ENCODE results near the gene UQCC2. TPM values are rescaled to one million over a fixed set of nuclear protein-coding genes. Genes with fewer than 3 reads are reported as not detected.

Gene UQCC2
- total RNA-seq, 1 donor from 2014 or later: 39.6 TPM

- no peak for TF ChIP-seq CTCF (IDR thresholded peaks at IDR 0.05)
- intact Hi-C loops (cut with DNase I): no loop called here
- ATAC-seq: peak; percentile 38 to 40
- DNase-seq: peak; percentile 24
- no peak overlapping the region for H3K4me3 ChIP-seq
- H3K27ac ChIP-seq: peak overlapping the region; percentile 24
- no peaks in the 10 kb centered on the region for H3K9me3 ChIP-seq
- peaks cover 16% of the 10 kb centered on the region for H3K4me1 ChIP-seq
- peaks cover 4% of the 10 kb centered on the region for H3K36me3 ChIP-seq
- H3K27me3 ChIP-seq (ENCODE audit: low read depth): no peaks in the 10 kb centered on the region
Observed at GRCh38 chr6:33723371-33724085, 12.0 kb upstream of the UQCC2 start.

GRCh38 chr6:33722103-33722623 is 10.7 kb upstream of the UQCC2 start:
- peaks cover 30% of the 10 kb centered on the region for H3K4me1 ChIP-seq
- peak; percentile 8 for DNase-seq
- ATAC-seq: peak; percentile 25 to 52

GRCh38 chr6:33721508-33721907 is 10.0 kb upstream of the UQCC2 start:
- Histone ChIP-seq H3K27ac (peak overlapping the region; percentile 14), H3K36me3 (peaks cover 4% of the 10 kb centered on the region), H3K4me3 (no peak overlapping the region), H3K27me3 (ENCODE audit: low read depth) (no peaks in the 10 kb centered on the region), H3K9me3 (no peaks in the 10 kb centered on the region), H3K4me1 (peaks cover 36% of the 10 kb centered on the region)
- DNase-seq (no peak), ATAC-seq (no peak)
- TF ChIP-seq CTCF (IDR thresholded peaks at IDR 0.05): no peak
- intact Hi-C loops (cut with DNase I): no loop called here

More at GRCh38 chr6:33722103-33722623, 10.7 kb upstream of the UQCC2 start:
- Histone ChIP-seq H3K4me3 (no peak overlapping the region), H3K27ac (peak overlapping the region; percentile 14), H3K36me3 (peaks cover 4% of the 10 kb centered on the region), H3K9me3 (no peaks in the 10 kb centered on the region), H3K27me3 (ENCODE audit: low read depth) (no peaks in the 10 kb centered on the region)
- intact Hi-C loops (cut with DNase I): no loop called here
- no peak for TF ChIP-seq CTCF (IDR thresholded peaks at IDR 0.05)

GRCh38 chr6:33720998-33721397 is 9.5 kb upstream of the UQCC2 start:
- intact Hi-C loops (cut with DNase I): no loop called here
- Histone ChIP-seq H3K27ac (no peak overlapping the region), H3K4me3 (no peak overlapping the region), H3K27me3 (ENCODE audit: low read depth) (no peaks in the 10 kb centered on the region), H3K36me3 (peaks cover 4% of the 10 kb centered on the region), H3K4me1 (peaks cover 38% of the 10 kb centered on the region), H3K9me3 (no peaks in the 10 kb centered on the region)
- ATAC-seq: peak in 1 of 2 donors; percentile 35
- TF ChIP-seq CTCF (IDR thresholded peaks at IDR 0.05): no peak
- DNase-seq: no peak

GRCh38 chr6:33719326-33719987 is 8.0 kb upstream of the UQCC2 start:
- Histone ChIP-seq H3K9me3 (no peaks in the 10 kb centered on the region), H3K4me1 (peaks cover 38% of the 10 kb centered on the region), H3K36me3 (no peaks in the 10 kb centered on the region), H3K27ac (peak overlapping the region; percentile 44), H3K27me3 (ENCODE audit: low read depth) (no peaks in the 10 kb centered on the region), H3K4me3 (no peak overlapping the region)
- no peak for TF ChIP-seq CTCF (IDR thresholded peaks at IDR 0.05)
- ATAC-seq (peak; percentile 74 to 78), DNase-seq (peak; percentile 40)
- intact Hi-C loops (cut with DNase I): no loop called here

Data from lower lobe of right lung (tissue), 2 donors.